ENCODE results near the gene COL8A1.

Gene COL8A1

DNA sequence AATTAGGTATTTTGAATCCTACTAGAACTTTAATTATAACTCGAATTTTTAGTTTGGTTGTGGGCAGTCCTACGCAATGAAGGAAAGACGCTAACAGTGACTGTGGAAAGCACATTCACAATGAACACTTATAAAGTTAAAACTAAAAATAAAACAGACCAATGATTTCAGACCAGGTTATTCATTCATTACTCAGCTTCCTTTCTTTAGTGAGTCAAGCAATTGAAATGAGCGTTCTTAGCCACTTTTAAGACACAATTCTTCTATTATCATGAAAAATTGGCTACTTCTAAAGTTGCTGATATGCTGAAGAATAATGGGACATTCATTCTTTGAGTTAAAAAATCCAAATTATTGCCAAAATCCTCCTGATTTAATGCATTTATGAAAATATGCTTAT, 113.3 kb downstream of the COL8A1 start:
- Histone ChIP-seq H3K27me3 (ENCODE audit: control insufficient read depth, insufficient read depth, low read length) (no peaks in the 10 kb centered on the region), H3K36me3 (ENCODE audit: control insufficient read depth, low read depth, low read length) (no peaks in the 10 kb centered on the region), H3K9me3 (ENCODE audit: control insufficient read depth, low read depth, low read length) (no peaks in the 10 kb centered on the region), H3K4me1 (ENCODE audit: control insufficient read depth, low read depth, low read length) (no peaks in the 10 kb centered on the region), H3K4me3 (ENCODE audit: low read length) (no peak overlapping the region), H3K9ac (ENCODE audit: low read length) (no peak overlapping the region), H3K27ac (ENCODE audit: low read length) (no peak overlapping the region)

GRCh38 chr3:99753268-99753975, 115.0 kb downstream of the COL8A1 start:
- Histone ChIP-seq H3K27ac (ENCODE audit: low read length) (no peak overlapping the region), H3K36me3 (ENCODE audit: control insufficient read depth, low read depth, low read length) (no peaks in the 10 kb centered on the region), H3K4me3 (ENCODE audit: low read length) (no peak overlapping the region), H3K4me1 (ENCODE audit: control insufficient read depth, low read depth, low read length) (no peaks in the 10 kb centered on the region), H3K9me3 (ENCODE audit: control insufficient read depth, low read depth, low read length) (no peaks in the 10 kb centered on the region), H3K9ac (ENCODE audit: low read length) (no peak overlapping the region), H3K27me3 (ENCODE audit: control insufficient read depth, insufficient read depth, low read length) (no peaks in the 10 kb centered on the region)

DNA sequence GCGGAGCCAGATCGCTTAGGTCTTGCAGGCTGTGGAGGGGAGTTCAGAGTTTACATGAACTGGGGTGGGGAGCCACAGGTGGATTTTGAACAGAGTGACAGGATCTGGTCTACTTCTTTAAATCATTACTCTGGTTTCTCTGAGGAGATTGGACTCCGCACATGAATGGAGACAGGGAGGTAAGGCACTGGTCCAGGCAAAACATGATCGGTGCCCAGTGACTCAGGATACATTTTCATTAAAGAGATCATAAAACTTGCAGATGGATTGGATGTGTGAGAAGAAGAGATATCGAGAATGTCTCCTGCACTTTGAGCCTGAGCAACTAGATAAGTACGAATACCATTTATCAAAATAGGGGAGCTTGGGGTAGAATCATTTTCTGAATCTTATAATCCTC, 117.4 kb downstream of the COL8A1 start:
- H3K36me3 ChIP-seq (ENCODE audit: control insufficient read depth, low read depth, low read length): no peaks in the 10 kb centered on the region
- H3K9ac ChIP-seq (ENCODE audit: low read length): no peak overlapping the region
- no peaks in the 10 kb centered on the region for H3K4me1 ChIP-seq (ENCODE audit: control insufficient read depth, low read depth, low read length)
- no peaks in the 10 kb centered on the region for H3K27me3 ChIP-seq (ENCODE audit: control insufficient read depth, insufficient read depth, low read length)
- H3K4me3 ChIP-seq (ENCODE audit: low read length): no peak overlapping the region
- H3K27ac ChIP-seq (ENCODE audit: low read length): no peak overlapping the region
- no peaks in the 10 kb centered on the region for H3K9me3 ChIP-seq (ENCODE audit: control insufficient read depth, low read depth, low read length)

DNA sequence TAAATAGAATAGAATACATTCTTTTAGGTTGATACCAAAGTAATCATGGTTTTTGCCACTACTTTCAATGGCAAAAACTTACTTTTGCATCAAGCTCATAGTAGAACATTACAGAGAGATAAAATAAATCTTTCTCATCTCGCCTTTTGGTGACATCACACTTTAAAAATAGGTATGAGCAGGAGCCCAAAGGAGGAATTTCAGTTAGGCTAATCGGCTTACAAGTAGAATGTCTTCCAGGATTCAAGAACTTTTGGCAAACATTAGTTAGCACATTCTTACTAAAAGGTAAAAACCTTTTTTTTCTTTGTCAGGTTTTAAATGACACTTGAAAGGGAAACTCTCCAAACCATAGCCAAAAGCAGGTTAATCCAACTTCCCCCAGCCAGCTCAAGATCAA, 119.6 kb downstream of the COL8A1 start:
- Histone ChIP-seq H3K9me3 (ENCODE audit: control insufficient read depth, low read depth, low read length) (no peaks in the 10 kb centered on the region), H3K27ac (ENCODE audit: low read length) (no peak overlapping the region), H3K27me3 (ENCODE audit: control insufficient read depth, insufficient read depth, low read length) (no peaks in the 10 kb centered on the region), H3K4me1 (ENCODE audit: control insufficient read depth, low read depth, low read length) (no peaks in the 10 kb centered on the region), H3K9ac (ENCODE audit: low read length) (no peak overlapping the region), H3K4me3 (ENCODE audit: low read length) (no peak overlapping the region), H3K36me3 (ENCODE audit: control insufficient read depth, low read depth, low read length) (no peaks in the 10 kb centered on the region)

GRCh38 chr3:99758502-99759177, 120.2 kb downstream of the COL8A1 start:
- no peak overlapping the region for H3K4me3 ChIP-seq (ENCODE audit: low read length)

GRCh38 chr3:99760031-99760430, 121.6 kb downstream of the COL8A1 start:
- H3K4me1 ChIP-seq (ENCODE audit: control insufficient read depth, low read depth, low read length): no peaks in the 10 kb centered on the region
- H3K27me3 ChIP-seq (ENCODE audit: control insufficient read depth, insufficient read depth, low read length): no peaks in the 10 kb centered on the region
- no peaks in the 10 kb centered on the region for H3K36me3 ChIP-seq (ENCODE audit: control insufficient read depth, low read depth, low read length)
- H3K27ac ChIP-seq (ENCODE audit: low read length): no peak overlapping the region
- no peaks in the 10 kb centered on the region for H3K9me3 ChIP-seq (ENCODE audit: control insufficient read depth, low read depth, low read length)
- no peak overlapping the region for H3K9ac ChIP-seq (ENCODE audit: low read length)
- H3K4me3 ChIP-seq (ENCODE audit: low read length): no peak overlapping the region

More at GRCh38 chr3:99758502-99759177, 120.2 kb downstream of the COL8A1 start:
- H3K36me3 ChIP-seq (ENCODE audit: control insufficient read depth, low read depth, low read length): no peaks in the 10 kb centered on the region
- H3K27me3 ChIP-seq (ENCODE audit: control insufficient read depth, insufficient read depth, low read length): no peaks in the 10 kb centered on the region
- no peak overlapping the region for H3K9ac ChIP-seq (ENCODE audit: low read length)
- no peaks in the 10 kb centered on the region for H3K4me1 ChIP-seq (ENCODE audit: control insufficient read depth, low read depth, low read length)
- H3K9me3 ChIP-seq (ENCODE audit: control insufficient read depth, low read depth, low read length): no peaks in the 10 kb centered on the region
- H3K27ac ChIP-seq (ENCODE audit: low read length): no peak overlapping the region

- H3K9me3 ChIP-seq (ENCODE audit: control insufficient read depth, low read depth, low read length): no peaks in the 10 kb centered on the region
- no peak overlapping the region for H3K27ac ChIP-seq (ENCODE audit: low read length)
- no peak overlapping the region for H3K9ac ChIP-seq (ENCODE audit: low read length)
- H3K27me3 ChIP-seq (ENCODE audit: control insufficient read depth, insufficient read depth, low read length): no peaks in the 10 kb centered on the region
- no peaks in the 10 kb centered on the region for H3K36me3 ChIP-seq (ENCODE audit: control insufficient read depth, low read depth, low read length)
- H3K4me3 ChIP-seq (ENCODE audit: low read length): no peak overlapping the region
- no peaks in the 10 kb centered on the region for H3K4me1 ChIP-seq (ENCODE audit: control insufficient read depth, low read depth, low read length)
Measured at GRCh38 chr3:99760629-99761028, 122.2 kb downstream of the COL8A1 start.

DNA sequence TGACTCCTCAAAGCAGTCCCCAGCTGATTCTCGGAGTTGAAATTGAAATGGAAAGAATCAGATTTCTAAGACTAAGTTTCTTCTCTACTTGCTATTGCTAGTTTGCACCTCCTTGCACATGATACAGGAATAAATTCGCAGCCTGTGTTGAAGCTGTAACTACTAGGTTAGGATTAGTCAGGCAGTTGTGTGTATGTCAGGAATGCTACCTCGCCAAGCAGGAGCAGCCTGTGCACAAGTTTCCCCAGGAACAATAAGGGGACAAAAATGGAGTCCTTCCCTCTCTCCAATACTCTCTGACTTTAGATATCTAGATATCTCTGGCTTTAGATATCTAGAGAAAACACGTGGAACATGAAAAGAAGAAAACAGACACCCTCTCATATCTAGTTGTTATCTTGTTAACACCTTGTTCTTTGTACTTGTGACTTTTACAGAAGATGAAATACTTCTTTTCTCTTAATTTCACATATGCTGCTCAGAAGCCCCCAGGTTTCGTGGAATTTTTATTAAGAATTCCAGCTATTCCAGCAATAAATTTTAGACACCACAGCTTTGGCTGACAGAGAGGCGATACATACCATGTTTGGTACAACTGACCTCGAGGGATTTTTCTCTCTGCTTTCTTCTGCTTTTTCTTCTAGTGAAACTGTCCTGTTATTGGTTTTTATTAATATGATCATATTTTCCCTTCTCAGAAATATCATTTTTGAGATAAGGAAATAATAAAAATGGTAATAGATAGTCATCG, 123.2 kb downstream of the COL8A1 start:
- Histone ChIP-seq H3K9me3 (ENCODE audit: control insufficient read depth, low read depth, low read length) (no peaks in the 10 kb centered on the region), H3K27me3 (ENCODE audit: control insufficient read depth, insufficient read depth, low read length) (no peaks in the 10 kb centered on the region), H3K27ac (ENCODE audit: low read length) (no peak overlapping the region), H3K9ac (ENCODE audit: low read length) (no peak overlapping the region), H3K4me3 (ENCODE audit: low read length) (no peak overlapping the region), H3K4me1 (ENCODE audit: control insufficient read depth, low read depth, low read length) (no peaks in the 10 kb centered on the region), H3K36me3 (ENCODE audit: control insufficient read depth, low read depth, low read length) (no peaks in the 10 kb centered on the region)

DNA sequence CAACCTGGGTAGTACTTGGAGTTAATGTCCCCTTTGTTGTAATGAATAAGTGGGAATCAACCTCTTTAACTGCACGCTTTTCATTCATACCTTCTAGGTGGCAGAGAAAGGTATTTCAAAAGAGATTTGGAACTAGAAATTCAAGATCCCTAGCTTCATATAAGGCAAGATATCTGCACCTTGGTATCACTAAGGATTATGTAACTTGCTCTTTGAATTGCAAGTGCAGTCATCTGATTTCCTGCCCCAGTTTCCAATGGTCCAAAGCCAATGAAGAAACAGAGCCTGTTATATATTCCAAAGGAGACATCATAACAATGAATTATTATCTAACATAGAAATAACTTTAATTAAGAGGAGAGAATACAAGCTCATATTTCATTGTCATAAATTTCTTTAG, 124.5 kb downstream of the COL8A1 start:
- H3K4me1 ChIP-seq (ENCODE audit: control insufficient read depth, low read depth, low read length): no peaks in the 10 kb centered on the region
- H3K36me3 ChIP-seq (ENCODE audit: control insufficient read depth, low read depth, low read length): no peaks in the 10 kb centered on the region
- H3K4me3 ChIP-seq (ENCODE audit: low read length): no peak overlapping the region
- H3K27ac ChIP-seq (ENCODE audit: low read length): no peak overlapping the region
- no peak overlapping the region for H3K9ac ChIP-seq (ENCODE audit: low read length)
- no peaks in the 10 kb centered on the region for H3K9me3 ChIP-seq (ENCODE audit: control insufficient read depth, low read depth, low read length)
- no peaks in the 10 kb centered on the region for H3K27me3 ChIP-seq (ENCODE audit: control insufficient read depth, insufficient read depth, low read length)

DNA sequence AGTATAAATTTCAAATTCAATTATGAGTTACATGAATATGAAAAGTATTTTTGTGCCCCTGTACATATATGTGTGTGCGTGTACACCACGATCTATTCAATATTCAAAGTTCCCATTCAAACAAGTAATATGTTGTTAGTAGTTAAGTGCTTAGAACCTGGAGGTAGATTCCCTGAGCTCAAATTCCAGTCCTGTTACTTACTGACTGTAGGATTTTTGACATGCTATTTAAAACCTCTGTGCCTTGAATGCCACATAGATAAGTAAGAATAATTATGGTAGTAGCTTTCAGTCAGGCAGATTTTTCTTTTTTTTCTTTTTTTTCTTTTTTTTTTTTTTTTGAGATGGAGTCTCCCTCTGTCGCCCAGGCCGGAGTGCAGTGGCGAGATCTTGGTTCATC, 126.0 kb downstream of the COL8A1 start:
- no peaks in the 10 kb centered on the region for H3K4me1 ChIP-seq (ENCODE audit: control insufficient read depth, low read depth, low read length)
- H3K9me3 ChIP-seq (ENCODE audit: control insufficient read depth, low read depth, low read length): no peaks in the 10 kb centered on the region
- no peak overlapping the region for H3K4me3 ChIP-seq (ENCODE audit: low read length)
- H3K27ac ChIP-seq (ENCODE audit: low read length): no peak overlapping the region
- H3K9ac ChIP-seq (ENCODE audit: low read length): no peak overlapping the region
- no peaks in the 10 kb centered on the region for H3K27me3 ChIP-seq (ENCODE audit: control insufficient read depth, insufficient read depth, low read length)
- no peaks in the 10 kb centered on the region for H3K36me3 ChIP-seq (ENCODE audit: control insufficient read depth, low read depth, low read length)

DNA sequence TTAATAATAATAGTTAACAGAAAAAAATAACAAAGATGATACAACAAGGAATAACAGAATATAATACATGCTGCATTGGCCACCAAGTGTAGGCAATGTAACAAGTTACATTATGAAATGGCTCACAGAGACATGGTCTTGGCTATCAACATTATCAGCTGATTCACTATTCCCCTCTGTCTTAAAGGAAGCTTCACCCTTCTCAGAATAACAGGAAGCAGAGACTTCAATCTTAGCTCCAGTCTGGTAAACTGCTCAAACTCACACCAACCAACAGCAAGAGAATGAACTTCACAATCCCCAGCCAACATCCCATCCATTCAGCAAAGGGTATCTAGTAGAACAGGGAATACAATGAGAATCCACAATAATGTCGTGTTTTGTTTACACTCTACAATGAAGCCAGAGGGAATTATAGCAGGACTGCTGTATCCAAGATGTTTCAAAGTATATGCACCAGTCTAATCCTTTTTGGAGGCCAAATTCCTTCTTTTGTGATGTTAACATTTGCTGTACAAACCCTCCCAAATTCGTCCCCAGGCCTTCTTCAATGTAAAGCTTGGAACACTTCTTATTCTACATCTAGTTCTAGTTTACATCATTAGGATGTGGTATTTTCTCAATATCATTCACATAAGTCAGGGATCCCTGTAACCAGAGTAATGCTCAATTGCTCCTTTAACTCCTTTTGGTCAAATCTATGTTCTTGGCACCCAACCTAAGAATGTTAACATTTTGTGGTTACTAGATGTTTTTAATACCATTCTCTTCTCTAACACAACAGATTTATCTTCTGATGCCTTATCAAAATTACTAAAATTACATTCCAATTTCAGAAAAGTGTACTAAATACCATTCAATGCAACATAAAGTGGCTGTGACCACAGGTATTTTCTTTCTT, 126.9 kb downstream of the COL8A1 start:
- H3K4me3 ChIP-seq (ENCODE audit: low read length): no peak overlapping the region
- H3K27me3 ChIP-seq (ENCODE audit: control insufficient read depth, insufficient read depth, low read length): no peaks in the 10 kb centered on the region
- no peaks in the 10 kb centered on the region for H3K36me3 ChIP-seq (ENCODE audit: control insufficient read depth, low read depth, low read length)
- no peak overlapping the region for H3K9ac ChIP-seq (ENCODE audit: low read length)
- H3K27ac ChIP-seq (ENCODE audit: low read length): no peak overlapping the region
- H3K4me1 ChIP-seq (ENCODE audit: control insufficient read depth, low read depth, low read length): no peaks in the 10 kb centered on the region
- H3K9me3 ChIP-seq (ENCODE audit: control insufficient read depth, low read depth, low read length): no peaks in the 10 kb centered on the region
